ENCODE data around the gene CARMIL1.

GRCh38 chr6:25590986-25591385 lies 311.8 kb downstream of the CARMIL1 start:
- TF ChIP-seq EZH2 (IDR thresholded peaks at IDR 0.05; ENCODE audit: insufficient read depth, low read length) (no peak), CTCF (IDR thresholded peaks at IDR 0.05; ENCODE audit: insufficient read depth, low read depth, low read length) (no peak)

All from astrocyte (in vitro differentiated cells and primary cell).